HL-60 (cell line): ENCODE measurements around the gene PHIP.

Source experiments
- DNase-seq, 2 experiments: peaks; one replicate each; pipeline ENCODE4 v3.0.0-alpha.2; 2010 to 2020; ENCODE audit warnings: low read depth in 1 of 2, low spot score in 1 of 2
- H3K27ac ChIP-seq: fragments of 250-450 bp; sonication (Bioruptor Pico); replicated peaks from 2 replicates; pipeline ENCODE4 v1.5.1; 2020; ENCODE audit warnings: mild to moderate bottlenecking, moderate library complexity
- H3K27me3 ChIP-seq: fragments of 250-450 bp; sonication (Bioruptor Pico); 2 replicates; pipeline ENCODE4 v1.5.1; 2021; ENCODE audit warnings: mild to moderate bottlenecking, moderate library complexity; ENCODE audit not compliant: insufficient read depth, poor library complexity, severe bottlenecking
- H3K4me3 ChIP-seq: replicated peaks from 2 replicates; pipeline ENCODE4 v1.5.1; 2011; ENCODE audit warnings: mild to moderate bottlenecking, control low read depth, low read length; ENCODE audit not compliant: insufficient read depth
- CTCF ChIP-seq: IDR thresholded peaks from one replicate; pipeline ENCODE4 v1.5.1; 2011; ENCODE audit warnings: low read length, control low read depth, inconsistent platforms; ENCODE audit not compliant: insufficient read depth
- GABPA ChIP-seq: IDR thresholded peaks from 2 replicates; pipeline ENCODE4 v1.6.1; 2012; ENCODE audit warnings: low read depth
- POLR2AphosphoS5 ChIP-seq: IDR thresholded peaks from 2 replicates; pipeline ENCODE4 v1.6.1; 2012; ENCODE audit warnings: low read depth
- REST ChIP-seq: IDR thresholded peaks from 2 replicates; pipeline ENCODE4 v1.6.1; 2012; ENCODE audit warnings: low read depth; ENCODE audit not compliant: insufficient replicate concordance
- SPI1 ChIP-seq: IDR thresholded peaks from 2 replicates; pipeline ENCODE4 v1.6.1; 2012; ENCODE audit warnings: low read depth, mild to moderate bottlenecking, borderline replicate concordance

Gene PHIP

GRCh38 chr6:79084693-79085092 is 6.6 kb upstream of the PHIP start:
- Histone ChIP-seq H3K27me3 (no peaks in the 10 kb centered on the region), H3K4me3 (no peak overlapping the region), H3K27ac (no peak overlapping the region)
- no peak for TF ChIP-seq CTCF
- no peak for TF ChIP-seq REST
- TF ChIP-seq POLR2AphosphoS5, result no peak
- no peak for TF ChIP-seq GABPA
- no peak for TF ChIP-seq SPI1
- no peak for DNase-seq

GRCh38 chr6:79082304-79082703 is 4.2 kb upstream of the PHIP start:
- no peaks in the 10 kb centered on the region for H3K27me3 ChIP-seq
- H3K27ac ChIP-seq, result no peak overlapping the region
- no peak overlapping the region for H3K4me3 ChIP-seq
- no peak for TF ChIP-seq GABPA
- no peak for TF ChIP-seq CTCF
- TF ChIP-seq SPI1, result no peak
- no peak for TF ChIP-seq REST
- TF ChIP-seq POLR2AphosphoS5, result no peak
- DNase-seq, result no peak

- no peak for DNase-seq
- no peak overlapping the region for H3K27ac ChIP-seq
- H3K4me3 ChIP-seq, result no peak overlapping the region
- no peaks in the 10 kb centered on the region for H3K27me3 ChIP-seq
- no peak for TF ChIP-seq REST
- no peak for TF ChIP-seq POLR2AphosphoS5
- TF ChIP-seq GABPA, result no peak
- no peak for TF ChIP-seq CTCF
- no peak for TF ChIP-seq SPI1
These were observed 3.6 kb upstream of the PHIP start for GRCh38 chr6:79081663-79082062.
